ENCODE data around the gene STARD5.

- TF ChIP-seq CTCF (IDR thresholded peaks at IDR 0.05) (no peak), POLR2A (IDR thresholded peaks at IDR 0.05) (no peak)
Measured at GRCh38 chr15:81313686-81314085, 10.3 kb downstream of the STARD5 start.
